GM21447 (cell line): ENCODE measurements around the gene PRKCE.

Source experiments
- ATAC-seq: cut with Tn5 transposase; IDR thresholded peaks from one replicate; pipeline ENCODE4 v1.9.1; 2021; ENCODE audit not compliant: unreplicated experiment

Gene PRKCE

DNA sequence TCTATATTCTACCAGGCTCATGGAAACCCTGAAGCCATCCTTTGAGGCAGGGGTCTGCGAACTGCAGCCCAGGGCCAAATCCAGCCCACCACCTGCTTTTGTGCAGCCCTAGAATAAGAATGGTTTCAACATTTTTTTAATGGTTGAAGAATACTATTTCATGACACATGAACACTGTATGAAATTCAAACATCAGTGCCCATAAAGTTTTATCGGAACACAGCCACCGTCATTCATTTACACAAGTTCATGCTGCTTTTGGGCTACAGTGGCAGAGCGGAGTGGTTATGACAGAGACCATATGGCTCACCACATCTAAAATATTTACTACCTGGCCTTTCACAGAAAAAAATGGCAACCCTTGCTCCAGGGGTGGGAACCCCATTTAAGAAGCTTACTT, 521.6 kb downstream of the PRKCE start:
- ATAC-seq = no peak

DNA sequence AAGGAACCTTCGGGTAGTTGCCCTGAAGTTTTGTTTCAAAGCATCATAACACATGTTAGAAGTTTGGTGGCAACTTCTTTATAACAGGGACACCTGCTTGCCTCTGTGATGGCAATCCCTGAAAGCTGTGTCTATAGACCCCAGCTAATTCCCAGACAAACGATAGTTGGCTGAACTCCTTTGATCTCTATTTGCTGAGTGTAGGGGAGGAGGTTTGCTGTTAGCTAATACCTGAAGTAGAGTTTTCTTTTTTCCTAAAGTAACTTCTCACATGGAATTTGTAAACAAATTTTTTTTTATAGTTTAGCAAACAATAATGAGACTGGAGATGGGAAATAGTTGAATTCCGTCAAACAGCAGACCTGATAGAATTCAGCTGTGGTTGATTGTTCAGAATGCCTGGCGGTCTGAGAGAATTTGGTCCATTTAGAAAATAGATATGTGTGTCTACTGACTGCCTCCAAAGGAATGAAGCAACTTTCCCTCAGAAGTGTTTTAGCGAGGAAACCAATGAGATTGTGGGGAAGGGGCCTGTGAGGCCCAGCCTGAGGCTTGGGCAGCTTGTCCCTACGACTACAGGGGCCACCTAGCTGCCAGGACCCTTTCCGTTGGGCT, 522.3 kb downstream of the PRKCE start:
- ATAC-seq = no peak

DNA sequence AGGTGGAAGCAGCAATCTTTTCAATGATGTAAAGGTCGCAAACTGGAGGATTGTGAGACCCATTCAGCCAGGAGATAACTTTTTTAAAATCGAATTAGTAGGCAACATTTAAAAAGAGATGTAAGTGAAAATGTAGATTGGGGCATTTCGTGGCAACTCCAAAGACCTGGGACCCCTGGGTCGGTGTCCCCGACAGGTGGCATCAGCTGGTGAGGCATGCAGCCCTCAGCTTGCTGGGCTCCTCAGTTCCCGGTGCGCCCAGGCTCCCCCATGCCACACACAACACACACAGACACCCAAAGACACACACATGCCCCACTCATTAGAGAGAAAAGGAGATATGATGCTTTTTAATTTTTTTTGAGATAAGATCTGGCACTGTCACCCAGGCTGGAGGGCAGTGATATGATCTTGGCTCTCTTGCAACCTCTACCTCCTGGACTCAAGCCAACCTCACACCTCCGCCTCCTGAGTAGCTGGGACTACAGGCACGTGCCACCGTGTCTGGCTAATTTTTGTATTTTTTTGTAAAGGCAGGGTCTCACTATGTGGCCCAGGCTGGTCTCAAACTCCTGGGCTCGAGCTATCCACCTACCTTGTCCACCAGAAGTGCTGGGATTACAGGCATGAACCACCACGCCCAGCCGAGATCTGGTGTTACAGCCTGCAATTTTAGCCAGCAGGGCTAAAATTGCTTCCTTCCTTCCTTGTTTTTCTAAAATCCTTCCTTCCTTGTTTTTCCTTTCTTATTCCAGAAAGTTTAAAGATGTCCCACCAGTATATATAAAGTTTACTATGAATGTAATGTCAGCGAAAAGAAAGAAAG, 523.1 kb downstream of the PRKCE start:
- no peak for ATAC-seq

DNA sequence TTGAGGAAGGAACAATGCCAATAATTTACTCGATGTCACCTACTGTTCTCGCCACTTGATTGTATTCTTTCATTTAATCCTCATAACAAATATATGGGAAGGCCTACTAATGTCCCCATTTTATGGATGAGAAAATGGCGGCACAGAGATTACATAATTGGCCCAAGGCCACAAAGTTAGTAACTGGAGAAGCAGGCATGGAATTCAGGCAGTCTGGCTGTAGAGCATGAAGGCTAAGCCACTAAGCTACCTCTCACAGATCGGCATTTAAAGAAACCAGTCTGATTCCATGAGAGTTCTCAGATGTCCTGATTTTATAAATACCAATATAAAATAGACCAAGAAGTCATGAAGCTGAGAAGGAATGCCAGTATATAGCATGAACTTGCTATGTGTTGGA, 523.9 kb downstream of the PRKCE start:
- ATAC-seq = no peak

DNA sequence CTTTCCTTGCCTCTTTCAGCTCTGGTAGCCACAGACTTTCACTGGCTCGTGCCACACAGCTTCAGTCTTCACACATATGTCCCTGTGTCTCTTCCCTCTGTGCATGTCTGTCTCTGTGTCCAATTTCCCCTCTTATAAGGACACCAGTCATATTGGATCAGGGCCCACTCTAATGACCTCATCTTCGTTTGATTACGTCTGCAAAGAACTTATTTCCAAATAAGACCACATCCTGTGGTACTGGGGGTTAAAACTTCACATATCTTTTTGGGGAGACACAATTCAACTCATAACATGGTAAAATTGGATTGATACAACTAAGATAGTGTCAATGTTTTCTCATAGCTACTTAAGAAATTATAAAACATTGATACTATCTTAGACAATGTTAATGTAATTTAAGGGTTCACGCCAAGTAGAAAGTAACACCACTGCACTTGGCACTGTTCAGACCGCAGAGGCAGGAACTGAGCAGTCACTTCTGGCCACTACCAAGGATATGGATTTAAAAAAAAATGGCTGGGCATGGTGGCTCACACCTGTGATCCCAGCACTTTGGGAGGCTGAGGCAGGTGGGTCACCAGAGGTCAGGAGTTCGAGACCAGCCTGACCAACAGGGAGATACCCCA, 526.1 kb downstream of the PRKCE start:
- ATAC-seq = no peak

DNA sequence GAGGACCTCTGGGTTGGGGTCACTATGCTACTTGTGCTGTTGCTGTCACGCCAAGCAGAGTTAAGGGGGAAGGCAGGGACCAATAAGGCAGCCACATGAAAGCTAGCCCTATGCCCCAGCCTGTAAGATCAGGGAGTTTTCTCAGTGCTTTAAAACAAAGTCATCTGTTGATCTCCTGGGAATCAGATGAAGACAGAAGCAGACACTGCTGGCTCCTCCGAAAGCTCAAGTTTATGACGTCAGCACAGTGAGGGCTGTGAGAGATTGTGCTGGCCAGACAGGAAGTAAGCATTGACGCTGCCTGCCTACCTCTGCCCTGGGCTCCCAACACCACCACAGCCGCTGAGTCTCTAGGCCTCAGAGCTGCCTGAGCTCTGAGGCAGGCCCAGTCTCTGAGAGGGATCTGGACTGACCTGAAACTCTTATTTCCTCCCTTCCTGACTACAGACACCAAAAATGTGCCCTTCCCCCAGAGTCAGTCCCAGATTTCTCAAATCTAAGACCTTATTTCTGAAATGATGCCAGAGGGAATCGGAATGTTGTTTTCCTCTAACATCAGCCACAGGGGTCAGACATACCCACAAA, 527.7 kb downstream of the PRKCE start:
- peak; percentile 65 for ATAC-seq

DNA sequence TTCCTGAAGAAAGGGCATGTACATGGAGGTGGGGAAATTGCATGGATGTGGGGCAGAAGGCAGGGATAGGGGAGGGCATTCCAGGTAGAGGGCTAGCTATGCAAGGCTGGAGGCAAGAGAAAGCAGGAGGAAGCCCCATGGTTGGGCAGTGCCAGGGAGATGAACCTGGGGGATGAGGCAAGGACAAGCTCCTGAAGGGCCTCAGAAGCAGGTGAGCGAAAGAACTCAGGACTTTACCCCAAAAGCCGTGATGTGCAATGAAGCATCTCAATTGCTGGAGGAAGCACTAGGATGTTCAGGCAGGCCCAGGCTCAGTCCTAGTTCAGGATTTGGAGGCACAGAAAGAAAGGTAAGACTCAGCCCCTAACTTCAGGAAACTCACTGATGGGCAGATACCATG, 528.7 kb downstream of the PRKCE start:
- ATAC-seq = no peak

DNA sequence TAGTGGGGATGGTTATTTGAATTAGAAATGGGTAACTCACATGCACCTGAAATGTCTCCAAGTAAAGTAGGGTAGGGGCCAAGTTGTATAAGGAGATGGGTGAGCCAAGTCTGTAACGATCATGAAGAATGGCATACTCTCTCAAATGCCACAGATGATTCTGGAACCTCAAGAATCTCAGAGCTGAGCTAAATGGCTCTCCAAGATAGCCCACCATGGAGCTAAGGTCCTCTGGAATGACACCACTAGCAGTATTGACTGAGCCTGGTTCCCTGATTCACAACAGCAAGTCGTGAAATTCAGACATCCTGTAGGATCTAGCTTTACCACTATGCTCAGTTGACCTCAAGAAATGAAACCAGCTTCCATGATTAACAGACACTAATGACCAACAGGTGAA, 529.8 kb downstream of the PRKCE start:
- no peak for ATAC-seq

DNA sequence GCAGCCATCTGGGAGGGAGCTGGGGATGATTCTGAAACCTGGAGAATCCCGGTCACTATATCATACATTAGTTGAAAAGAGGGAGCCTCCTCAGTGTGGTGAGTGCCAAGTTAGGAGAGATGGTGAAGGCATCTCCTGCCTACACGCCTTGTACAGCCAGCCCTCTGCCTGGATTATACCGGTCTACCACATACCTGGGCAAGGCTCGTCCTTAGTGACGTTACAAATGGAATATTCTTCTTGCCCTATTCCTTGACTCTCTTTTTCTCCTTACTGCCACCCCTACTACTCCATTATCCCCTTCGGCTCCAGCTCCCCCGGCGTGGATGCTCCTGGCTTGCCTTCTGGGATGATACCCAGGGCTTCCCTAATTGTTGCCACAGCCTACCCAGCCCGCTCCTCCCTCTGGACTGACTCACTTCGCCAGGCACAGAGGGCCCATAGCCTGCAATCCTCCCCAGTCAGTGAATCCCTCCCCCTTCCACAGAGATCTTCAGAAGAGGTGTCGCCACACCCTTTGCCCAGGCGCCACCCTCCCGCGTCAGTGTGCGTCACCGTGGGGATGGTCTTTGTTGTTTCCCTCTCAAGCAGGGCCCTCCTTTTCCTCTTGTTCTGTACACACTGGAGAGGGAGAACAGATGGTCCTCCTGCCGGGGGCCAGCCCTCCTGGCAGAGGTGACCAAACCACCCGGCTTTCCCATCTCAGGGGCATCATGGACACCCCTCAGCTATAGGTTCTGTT, 530.5 kb downstream of the PRKCE start:
- ATAC-seq = no peak

DNA sequence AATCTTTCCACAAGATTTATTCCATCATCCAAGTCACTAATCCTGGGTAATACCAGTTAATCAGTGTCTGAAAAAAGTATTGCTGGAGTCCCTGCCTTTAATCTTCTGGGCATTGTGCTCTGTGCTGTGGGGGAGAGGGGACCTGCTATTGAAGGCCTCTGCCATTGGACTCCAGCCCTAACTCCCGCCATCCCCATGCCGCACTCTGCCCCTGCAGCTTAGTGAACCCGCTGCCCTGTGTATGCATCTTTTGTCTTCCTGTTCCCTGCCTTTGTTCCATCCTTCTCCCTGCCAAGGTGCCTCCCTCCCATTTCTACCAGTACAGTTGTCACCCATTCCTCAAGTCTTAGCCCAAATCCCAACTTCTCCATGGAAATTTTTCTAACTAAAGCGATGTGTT, 532.0 kb downstream of the PRKCE start:
- ATAC-seq = no peak

DNA sequence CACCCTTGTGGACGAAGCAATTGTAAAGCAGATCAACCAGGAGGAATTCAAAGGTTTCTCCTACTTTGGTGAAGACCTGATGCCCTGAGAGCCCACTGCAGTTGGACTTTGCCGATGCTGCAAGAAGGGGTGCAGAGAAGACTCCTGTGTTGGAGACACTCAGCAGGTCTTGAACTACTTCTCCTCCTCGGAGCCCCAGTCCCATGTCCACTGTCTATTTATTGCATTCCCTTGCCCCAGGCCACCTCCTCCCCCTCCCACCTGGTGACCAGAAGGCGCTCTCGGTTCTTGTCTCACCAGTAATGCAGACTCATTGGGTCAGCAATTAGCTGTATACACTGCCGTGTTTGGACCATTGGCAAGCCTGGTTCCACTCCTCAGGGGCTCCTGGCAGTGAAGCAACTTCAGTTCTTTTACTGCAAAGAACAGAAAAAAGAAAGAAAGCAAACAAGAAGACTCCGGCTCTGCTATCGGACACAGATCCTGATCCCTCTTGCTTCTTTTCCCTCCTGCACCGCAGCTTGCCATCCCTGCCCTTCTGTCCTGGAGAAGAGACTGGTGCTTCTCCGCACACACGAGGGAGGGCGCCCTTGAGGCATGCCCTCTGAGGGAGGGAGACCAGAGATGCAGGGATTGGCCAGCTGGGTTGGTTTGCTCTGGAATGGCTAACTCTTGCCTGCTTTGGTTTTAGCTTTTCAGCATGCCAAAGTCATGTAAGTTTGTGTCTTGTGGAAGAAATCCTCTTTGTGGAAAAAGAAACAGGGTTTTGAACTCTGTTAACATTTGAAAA, 533.5 kb downstream of the PRKCE start:
- ATAC-seq = no peak

DNA sequence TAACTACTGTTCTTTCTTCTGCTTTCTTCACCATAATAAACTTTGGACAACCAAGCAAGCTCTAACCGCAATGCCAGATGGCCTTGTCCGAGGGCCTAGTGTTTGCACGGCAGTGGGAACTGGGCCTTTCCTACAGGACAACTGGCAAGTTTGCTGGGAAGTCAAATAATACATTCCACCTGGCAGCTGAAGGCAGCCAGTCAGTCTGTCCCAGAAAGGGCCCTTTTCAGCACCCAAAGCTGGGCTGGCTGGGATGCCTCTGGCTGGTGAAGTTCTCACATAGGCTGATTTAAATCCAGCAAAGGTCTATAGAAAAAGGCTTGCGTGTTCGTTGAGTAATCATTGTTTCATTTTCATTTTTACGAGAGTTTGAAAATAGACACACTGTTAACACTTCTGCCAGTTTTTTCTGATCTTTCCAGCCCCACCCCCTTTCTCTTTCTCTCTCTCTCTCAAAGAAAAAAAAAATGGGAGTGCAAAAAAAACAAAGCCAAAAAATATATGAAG, 535.7 kb downstream of the PRKCE start:
- peak; percentile 95 for ATAC-seq

DNA sequence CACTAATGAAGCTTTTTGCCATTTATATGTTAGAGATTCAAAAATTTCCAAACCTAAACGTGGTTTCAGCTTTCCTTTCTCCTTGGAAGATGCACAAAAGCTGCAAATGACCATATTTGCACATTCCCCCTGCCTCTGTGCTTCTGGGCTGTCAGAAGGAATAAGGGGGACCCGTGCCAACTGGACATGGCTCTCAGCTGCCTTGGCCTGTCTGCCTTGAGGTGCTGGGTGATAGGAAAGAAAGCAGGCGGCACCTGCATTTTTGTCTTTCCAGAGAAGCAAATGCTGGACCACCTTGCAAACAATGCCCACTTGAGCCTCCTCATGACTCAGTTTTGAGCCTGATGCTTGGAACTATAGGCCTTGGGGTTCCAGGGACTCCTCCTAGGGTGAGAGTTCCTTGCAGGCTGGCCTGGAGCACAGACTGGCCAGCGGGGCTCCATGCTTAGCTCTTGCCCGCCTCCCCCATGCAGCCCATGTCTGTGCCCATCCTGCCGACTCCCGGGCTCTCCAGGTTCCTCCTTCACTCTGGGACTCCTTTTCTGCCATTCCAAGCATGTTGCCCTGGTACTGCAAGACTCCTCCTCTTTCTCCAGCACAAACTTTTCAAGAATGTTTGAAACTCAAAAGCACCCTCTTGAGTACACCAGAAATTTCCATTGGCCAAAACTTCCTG, 536.7 kb downstream of the PRKCE start:
- no peak for ATAC-seq

DNA sequence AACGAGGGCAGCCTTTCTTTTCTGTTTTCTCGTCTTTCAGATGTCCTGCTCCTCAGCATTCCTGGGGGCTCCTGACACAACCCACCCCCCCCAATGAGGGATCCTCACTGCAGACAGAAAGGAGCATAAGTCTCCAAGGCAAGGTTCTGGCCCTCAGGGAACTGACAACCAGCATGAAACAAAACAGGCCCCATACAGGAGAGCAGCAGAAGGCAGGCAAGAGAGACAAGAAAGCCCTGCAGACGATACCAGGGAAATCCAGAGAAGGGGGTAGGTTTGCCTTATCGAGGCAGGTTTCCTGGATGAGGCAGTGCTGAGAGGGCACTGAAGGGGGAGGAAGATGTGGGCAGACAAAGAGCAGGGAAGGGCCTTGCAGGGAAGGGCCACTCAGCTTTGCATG, 541.9 kb downstream of the PRKCE start:
- ATAC-seq = no peak

DNA sequence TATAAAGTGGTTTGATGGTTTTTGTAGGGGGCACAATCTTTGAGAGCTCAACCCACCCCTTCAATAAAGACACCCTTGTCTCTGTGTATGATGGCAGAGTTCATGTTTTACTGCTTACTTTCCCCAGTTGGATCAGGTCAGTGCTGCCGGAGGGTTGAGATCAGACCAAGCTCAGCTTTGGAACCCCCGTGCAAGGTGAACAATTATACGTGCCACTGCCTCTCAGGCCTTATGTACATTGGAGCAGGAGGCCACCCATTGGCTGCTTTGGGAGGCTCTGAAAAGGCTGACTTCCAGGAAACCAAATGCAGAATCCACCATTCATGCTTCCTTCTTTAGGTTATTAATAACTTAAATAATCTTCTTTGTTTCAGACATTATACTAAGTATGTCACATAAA, 542.4 kb downstream of the PRKCE start:
- ATAC-seq = no peak

DNA sequence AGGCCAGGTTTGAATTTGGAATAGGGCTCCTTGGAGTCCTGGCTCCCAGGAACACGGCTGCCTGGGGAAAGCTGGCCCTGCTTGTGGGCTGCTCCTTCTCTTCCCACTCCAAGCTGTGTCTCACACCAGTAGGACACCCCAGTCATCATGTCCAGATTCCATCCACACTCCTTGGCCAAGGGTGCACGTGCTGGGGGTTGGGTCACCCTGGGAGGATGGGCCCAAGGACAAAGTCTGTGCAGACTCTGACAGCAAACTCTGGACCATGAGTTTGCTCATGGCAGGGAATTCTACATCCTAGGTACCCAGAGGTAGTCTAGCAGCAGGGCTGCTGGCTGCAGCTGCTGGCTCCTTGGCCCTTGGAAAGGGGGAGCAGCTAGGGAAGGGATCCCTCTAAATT, 543.4 kb downstream of the PRKCE start:
- ATAC-seq = no peak

DNA sequence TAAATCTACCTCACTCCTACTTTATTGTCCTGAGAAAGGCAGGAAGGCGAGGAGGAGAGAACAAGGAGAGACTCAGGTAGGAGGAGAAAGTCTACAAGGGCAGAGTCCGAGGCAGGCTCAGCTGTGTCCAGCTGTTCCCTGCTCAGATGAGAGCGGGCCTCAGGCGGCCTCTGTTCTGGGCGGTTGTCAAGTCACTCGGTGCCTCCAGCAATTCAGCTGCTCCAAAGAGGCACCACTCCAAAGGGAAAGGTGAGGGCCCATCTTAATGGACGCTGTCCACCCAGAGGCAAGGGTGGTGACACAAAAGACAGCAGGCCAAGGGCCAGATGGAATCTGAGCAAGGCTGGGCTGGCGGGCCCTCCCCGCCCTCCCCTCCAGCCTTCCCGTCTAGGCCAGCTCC, 544.3 kb downstream of the PRKCE start:
- no peak for ATAC-seq

DNA sequence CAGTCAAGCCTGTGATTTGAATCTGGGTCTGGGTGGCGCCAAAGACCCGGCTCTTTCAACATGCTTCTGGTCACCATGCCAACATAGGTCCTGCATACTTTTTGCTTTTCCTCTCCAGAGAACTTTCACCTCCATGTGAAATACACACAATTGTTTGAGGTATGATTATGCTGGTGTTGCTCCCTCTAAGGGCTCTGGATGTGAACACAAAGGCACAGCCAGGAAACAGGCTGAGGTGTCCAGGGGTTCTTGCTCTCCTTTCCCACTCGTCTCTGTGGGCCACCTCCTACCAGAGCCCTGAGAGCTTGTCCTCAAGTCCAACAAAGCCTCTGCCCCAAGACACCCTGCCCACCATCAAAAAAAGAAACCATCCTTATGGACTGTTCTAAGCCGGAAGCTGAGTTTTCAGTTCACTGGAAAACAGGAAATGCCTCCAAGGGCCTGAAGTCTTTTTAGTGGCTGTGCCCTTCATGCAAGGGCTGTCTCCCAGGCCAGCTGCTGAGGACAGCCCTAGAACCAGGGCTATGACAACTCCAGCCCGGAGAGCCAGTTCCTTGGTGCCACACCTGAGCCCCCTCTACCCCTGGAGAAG, 545.5 kb downstream of the PRKCE start:
- no peak for ATAC-seq

DNA sequence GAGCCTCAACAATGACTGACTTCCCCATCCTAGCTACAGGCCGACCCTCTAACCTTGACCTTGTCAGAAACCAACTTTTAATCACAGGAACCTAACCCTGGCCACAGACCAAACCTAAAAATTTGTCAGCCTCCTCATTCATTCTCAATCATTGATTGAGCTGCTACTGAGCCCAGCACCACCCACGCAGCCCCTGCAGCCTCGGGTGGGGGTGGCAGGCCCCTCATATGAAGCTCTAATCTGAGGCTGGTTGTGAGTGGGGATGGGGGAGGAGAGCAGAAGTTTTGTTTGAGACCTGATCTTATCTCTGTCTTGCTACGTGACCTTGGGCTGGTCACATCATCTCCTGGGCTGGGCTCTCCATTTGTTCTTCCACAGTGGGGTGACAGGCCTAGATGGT, 546.2 kb downstream of the PRKCE start:
- ATAC-seq = no peak
